Right lobe of liver (tissue), 6 donors: ENCODE data around the gene OGFOD3. TPM values are rescaled to one million over a fixed set of nuclear protein-coding genes. Genes with fewer than 3 reads are reported as not detected.
A peak's percentile ranks its signal among the peaks of the same experiment; 100 is the strongest.
"Not testable (repeated sequence)": the region's sequence is repeated elsewhere in the genome, so short reads cannot be mapped to it uniquely, and the experiment has no call there.

Experiments used
- ATAC-seq, 4 donors: fragments of 200-7000 bp; cut with Tn5 transposase; one replicate each; pipeline ENCODE4 v1.9.1; 2020; ENCODE audit warnings: mild to moderate bottlenecking in 4 of 4, moderate library complexity in 4 of 4
- DNase-seq, 3 donors: peaks; one replicate each; pipeline ENCODE4 v3.0.0-alpha.2; 2020
- H3K27ac ChIP-seq, 3 donors: fragments of 200-600 bp; one replicate each; pipeline ENCODE4 v1.8.0; 2022
- H3K27me3 ChIP-seq, 2 donors: fragments of 200-600 bp; one replicate each; pipeline ENCODE4 v1.8.0; 2022
- H3K36me3 ChIP-seq, 4 donors: fragments of 200-600 bp; sonication (generic) in 1 of 4; one replicate each; pipeline versions ENCODE4 v1.5.1 to v1.8.0; 2017 to 2022; ENCODE audit warnings: control low read depth in 1 of 4
- H3K4me1 ChIP-seq, 4 donors: fragments of 200-600 bp; sonication (generic) in 1 of 4; one replicate each; pipeline versions ENCODE4 v1.5.1 to v1.8.0; 2017 to 2022; ENCODE audit warnings: control low read depth in 1 of 4
- H3K4me3 ChIP-seq, 3 donors: fragments of 200-600 bp; one replicate each; pipeline ENCODE4 v1.8.0; 2022
- H3K9me3 ChIP-seq, 4 donors: fragments of 200-600 bp; sonication (generic) in 1 of 4; one replicate each; pipeline versions ENCODE4 v1.5.1 to v1.8.0; 2017 to 2022; ENCODE audit warnings: control low read depth in 1 of 4
- POLR2A ChIP-seq: fragments of 450-650 bp; IDR thresholded peaks from one replicate; pipeline ENCODE4 v1.6.1; 2017; ENCODE audit warnings: antibody characterized with exemption, mild to moderate bottlenecking
- WGBS: methylation state at CpG from one replicate; pipeline ENCODE4 v1.1.6; 2018; ENCODE audit warnings: low coverage, low lambda C conversion rate; ENCODE audit not compliant: insufficient coverage; ENCODE audit errors: missing lambda C conversion rate; 5-methylcytosine and 5-hydroxymethylcytosine counted together
- intact Hi-C, 2 donors: fragments of 100-400 bp; cut with DNase I; formaldehyde crosslinking; loops; one replicate each; pipeline versions ENCODE4 v1.11.2 to v1.14.1; 2022
- total RNA-seq, 6 experiments: library from RNA; depleted of rRNA in 2 of 6; stranded (reverse); fragments of >200 nt in 2 of 6; fragmentation: NEBNext Ultra II Directional in 3 of 6; extraction: Animal tissue kit (Norgen Biotek cat#: 25700) in 3 of 6; gene quantifications; one replicate each; pipeline versions ENCODE4 v1.1.0 to v1.2.4, GENCODE V29; 2016 to 2023
- TF ChIP-seq, protein P1 (sequence below), 4 donors: fragments of 200-600 bp in 3 of 4; fragments of 450-650 bp in 1 of 4; IDR thresholded peaks; one replicate each; pipeline versions ENCODE4 v1.5.1 to v1.8.0; 2016 to 2022; ENCODE audit warnings: antibody characterized with exemption in 4 of 4, mild to moderate bottlenecking in 2 of 4
- donor health status: DM: no; HTN: yes; CAD: no.
- donor health status: DM: no; HTN: no; CAD: no.
- donor health status: DM: no; HTN: no; CAD: no.
- donor health status: DM: no; HTN: yes; CAD: no.
- donor health status: DM: no; HTN: yes; CAD: no.

OGFOD3 gene
- total RNA-seq, 6 experiments from 2014 or later: 13.5 to 23.4 (median 16.2) TPM

DNA sequence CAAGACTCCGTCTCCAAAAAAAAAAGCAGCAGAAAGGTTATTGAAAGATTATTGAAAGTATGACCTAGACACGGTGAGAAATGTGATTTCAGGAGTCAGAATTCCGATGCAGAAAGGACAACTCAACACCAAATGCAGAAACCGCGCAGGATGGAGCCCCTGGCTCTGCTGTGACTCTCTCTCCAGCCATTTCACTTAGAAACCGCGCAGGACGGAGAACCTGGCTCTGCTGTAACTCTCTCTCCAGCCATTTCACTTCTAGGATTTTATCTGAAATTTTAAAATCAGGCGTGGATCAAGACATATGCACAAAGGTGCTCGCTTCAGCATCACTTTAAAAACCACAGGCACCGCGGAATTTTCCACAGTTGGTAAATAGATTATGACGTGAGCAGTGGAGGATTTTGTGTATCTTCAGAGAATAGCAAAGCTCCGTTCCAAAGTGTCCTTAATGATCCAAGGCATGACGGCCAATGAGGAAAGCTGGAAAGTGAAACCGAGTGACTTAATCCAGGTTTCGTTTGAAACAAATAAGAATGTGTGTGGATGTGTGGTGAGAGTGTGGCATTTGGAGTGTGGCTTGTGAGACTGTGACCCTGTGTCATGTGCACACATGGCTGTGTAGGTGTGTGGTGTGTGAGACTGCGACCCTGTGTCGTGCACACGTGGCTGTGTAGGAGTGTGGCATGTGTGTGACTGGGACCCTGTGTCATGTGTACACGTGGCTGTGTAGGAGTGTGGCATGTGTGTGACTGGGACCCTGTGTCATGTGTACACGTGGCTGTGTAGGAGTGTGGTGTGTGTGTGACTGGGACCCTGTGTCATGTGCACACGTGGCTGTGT is 37.3 kb downstream of the OGFOD3 start:
- ATAC-seq: peak in 1 of 4 donors; percentile 5

DNA sequence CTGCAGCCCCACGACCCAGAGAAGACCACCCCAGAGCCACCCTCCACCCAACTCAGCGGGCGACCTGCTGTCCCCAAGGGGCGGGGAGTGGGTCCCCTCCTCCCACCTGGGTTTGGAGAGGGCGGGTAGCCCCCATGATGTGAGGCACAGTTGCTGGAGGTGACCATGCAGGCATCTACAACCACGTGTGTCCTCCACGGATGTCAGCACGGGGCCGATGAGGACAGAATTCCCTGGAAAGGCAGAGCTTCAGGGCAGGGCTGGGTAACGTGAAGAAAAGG is 39.7 kb downstream of the OGFOD3 start:
- intact Hi-C loops: no loop called here
- 36% methylated on average over 5 of the region's 10 CpGs for WGBS
- TF ChIP-seq, protein P1, sequence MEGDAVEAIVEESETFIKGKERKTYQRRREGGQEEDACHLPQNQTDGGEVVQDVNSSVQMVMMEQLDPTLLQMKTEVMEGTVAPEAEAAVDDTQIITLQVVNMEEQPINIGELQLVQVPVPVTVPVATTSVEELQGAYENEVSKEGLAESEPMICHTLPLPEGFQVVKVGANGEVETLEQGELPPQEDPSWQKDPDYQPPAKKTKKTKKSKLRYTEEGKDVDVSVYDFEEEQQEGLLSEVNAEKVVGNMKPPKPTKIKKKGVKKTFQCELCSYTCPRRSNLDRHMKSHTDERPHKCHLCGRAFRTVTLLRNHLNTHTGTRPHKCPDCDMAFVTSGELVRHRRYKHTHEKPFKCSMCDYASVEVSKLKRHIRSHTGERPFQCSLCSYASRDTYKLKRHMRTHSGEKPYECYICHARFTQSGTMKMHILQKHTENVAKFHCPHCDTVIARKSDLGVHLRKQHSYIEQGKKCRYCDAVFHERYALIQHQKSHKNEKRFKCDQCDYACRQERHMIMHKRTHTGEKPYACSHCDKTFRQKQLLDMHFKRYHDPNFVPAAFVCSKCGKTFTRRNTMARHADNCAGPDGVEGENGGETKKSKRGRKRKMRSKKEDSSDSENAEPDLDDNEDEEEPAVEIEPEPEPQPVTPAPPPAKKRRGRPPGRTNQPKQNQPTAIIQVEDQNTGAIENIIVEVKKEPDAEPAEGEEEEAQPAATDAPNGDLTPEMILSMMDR (IDR thresholded peaks at IDR 0.05): no peak
- TF ChIP-seq POLR2A: no peak
- no peaks in the 10 kb centered on the region for H3K36me3 ChIP-seq
- peak in 1 of 3 donors; percentile 35 for DNase-seq
- H3K27me3 ChIP-seq: no peaks in the 10 kb centered on the region
- no peak overlapping the region for H3K4me3 ChIP-seq
- no peaks in the 10 kb centered on the region for H3K9me3 ChIP-seq
- no peak for ATAC-seq
- no peak overlapping the region for H3K27ac ChIP-seq
- no peaks in the 10 kb centered on the region for H3K4me1 ChIP-seq

More for the DNA sequence above, 37.3 kb downstream of the OGFOD3 start:
- Histone ChIP-seq H3K4me1 (peaks cover 0 to 19% (median 6%) of the 10 kb centered on the region in 4 donors), H3K36me3 (no peaks in the 10 kb centered on the region), H3K27ac (no peak overlapping the region), H3K9me3 (no peaks in the 10 kb centered on the region), H3K4me3 (no peak overlapping the region), H3K27me3 (no peaks in the 10 kb centered on the region)
- TF ChIP-seq POLR2A: no peak
- TF ChIP-seq, protein P1 (IDR thresholded peaks at IDR 0.05): no peak
- peak in 1 of 3 donors; percentile 11 for DNase-seq
- 46% methylated on average over 18 of the region's 23 CpGs for WGBS
- intact Hi-C loops: no loop called here

DNA sequence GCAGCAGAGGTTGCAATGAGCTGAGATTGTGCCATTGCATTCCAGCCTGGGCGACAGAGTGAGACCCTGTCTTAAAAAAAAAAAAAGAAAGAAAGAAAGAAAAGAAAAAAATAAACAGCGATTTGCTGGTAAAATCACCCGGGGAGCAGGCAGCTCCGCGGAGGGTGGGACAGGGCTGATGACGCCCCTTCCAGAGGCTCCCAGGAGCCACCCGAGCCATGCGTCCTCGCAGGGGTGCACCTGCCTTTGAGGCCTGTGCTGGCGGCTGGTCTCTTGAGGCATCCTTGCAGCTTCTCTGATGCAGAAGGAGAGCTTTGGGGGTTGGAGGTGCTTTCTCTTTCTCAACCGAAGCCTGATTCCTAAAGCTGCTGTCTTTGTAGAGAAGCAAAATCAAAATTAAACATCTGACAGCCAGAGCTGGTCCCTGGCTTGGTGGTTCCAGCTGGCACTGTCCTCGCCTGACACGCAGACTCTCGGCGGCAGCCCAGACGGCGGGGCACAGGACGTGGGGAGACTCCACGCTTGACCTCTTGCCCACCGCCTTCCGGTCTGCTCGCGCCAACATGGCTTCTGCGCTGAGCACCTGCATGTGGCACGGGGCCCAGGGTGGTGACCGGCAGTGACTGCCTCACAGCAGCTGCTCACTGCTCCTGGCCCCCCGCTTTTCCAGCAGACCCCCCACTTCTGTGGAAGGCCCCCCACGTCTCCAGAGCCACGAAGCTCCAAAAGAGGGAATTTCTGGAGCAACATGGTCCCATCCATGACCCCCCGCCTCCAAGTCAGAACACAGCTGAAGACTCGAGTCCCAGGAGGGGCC is 40.3 kb downstream of the OGFOD3 start:
- 45% methylated on average over 5 of the region's 31 CpGs for WGBS
- no peaks in the 10 kb centered on the region for H3K4me1 ChIP-seq
- no peak overlapping the region for H3K27ac ChIP-seq
- DNase-seq (peak in 1 of 3 donors; percentile 56), ATAC-seq (no peak)
- H3K36me3 ChIP-seq: no peaks in the 10 kb centered on the region
- no peaks in the 10 kb centered on the region for H3K9me3 ChIP-seq
- no peak for TF ChIP-seq POLR2A
- TF ChIP-seq, protein P1 (IDR thresholded peaks at IDR 0.05): no peak
- no peak overlapping the region for H3K4me3 ChIP-seq
- intact Hi-C loops: no loop called here
- no peaks in the 10 kb centered on the region for H3K27me3 ChIP-seq

DNA sequence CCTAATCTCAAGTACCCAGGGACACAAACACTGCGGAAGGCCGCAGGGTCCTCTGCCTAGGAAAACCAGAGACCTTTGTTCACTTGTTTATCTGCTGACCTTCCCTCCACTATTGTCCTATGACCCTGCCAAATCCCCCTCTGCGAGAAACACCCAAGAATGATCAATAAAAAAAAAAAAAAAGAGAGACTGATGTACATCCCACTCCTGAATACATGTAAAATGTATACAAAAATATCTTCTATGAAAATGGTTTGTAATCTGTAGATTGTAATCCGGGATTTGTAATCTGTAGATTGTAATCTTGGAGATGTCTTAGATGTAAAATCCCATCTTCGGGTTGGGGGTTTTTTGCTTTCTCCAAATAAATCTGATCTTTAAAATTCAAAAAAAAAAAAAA is 41.1 kb downstream of the OGFOD3 start:
- H3K27me3 ChIP-seq, H3K9me3 ChIP-seq, H3K36me3 ChIP-seq, H3K4me3 ChIP-seq, intact Hi-C loops, H3K27ac ChIP-seq, DNase-seq, H3K4me1 ChIP-seq, ATAC-seq: not testable (repeated sequence)
- WGBS: 10% methylated on average over 3 of the region's 5 CpGs
